NCI-H2081 (cell line): ENCODE measurements around the gene HIVEP3.
A peak's percentile ranks its signal among the peaks of the same experiment; 100 is the strongest.

Source experiments
- DNase-seq, 2 experiments: peaks; one replicate each; lab custom pipeline; 2025; lab: John Stamatoyannopoulos, UW

Gene HIVEP3

DNA sequence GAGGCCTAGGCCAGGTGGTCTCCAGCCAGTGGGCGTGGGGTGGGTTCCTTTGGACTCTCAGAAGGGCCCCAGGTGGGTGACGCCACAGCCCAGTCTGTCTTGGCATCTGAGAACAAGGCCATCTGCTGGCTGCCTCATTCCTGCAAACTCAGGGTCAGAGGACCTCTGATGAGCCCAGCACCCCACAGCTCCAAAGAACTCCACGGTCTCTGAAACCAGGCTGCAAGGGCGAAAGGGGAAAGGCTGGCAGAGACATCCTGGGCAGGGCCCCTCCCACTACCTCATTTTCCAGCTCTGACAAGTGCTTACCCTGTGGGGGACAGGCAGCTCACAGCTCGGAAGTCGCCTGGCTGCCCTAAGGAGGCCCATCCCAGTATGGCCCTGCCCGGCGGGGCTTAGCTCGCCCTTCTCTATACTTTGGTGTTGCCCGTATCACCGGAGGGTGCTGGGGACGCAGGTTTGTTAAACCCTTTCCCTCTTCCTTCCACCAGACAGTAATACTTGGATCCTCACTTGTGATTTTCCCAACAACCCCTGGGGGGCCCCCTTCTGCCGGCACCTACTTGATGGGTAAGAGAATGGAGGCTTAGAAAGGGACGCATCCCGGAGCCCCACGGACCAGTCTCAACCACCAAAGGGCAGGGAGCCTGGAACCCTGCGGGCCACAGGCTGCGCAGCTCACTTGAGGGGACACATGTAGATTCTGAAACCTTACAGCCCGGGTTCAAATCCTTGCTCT is 423.3 kb downstream of the HIVEP3 start:
- DNase-seq: no peak

DNA sequence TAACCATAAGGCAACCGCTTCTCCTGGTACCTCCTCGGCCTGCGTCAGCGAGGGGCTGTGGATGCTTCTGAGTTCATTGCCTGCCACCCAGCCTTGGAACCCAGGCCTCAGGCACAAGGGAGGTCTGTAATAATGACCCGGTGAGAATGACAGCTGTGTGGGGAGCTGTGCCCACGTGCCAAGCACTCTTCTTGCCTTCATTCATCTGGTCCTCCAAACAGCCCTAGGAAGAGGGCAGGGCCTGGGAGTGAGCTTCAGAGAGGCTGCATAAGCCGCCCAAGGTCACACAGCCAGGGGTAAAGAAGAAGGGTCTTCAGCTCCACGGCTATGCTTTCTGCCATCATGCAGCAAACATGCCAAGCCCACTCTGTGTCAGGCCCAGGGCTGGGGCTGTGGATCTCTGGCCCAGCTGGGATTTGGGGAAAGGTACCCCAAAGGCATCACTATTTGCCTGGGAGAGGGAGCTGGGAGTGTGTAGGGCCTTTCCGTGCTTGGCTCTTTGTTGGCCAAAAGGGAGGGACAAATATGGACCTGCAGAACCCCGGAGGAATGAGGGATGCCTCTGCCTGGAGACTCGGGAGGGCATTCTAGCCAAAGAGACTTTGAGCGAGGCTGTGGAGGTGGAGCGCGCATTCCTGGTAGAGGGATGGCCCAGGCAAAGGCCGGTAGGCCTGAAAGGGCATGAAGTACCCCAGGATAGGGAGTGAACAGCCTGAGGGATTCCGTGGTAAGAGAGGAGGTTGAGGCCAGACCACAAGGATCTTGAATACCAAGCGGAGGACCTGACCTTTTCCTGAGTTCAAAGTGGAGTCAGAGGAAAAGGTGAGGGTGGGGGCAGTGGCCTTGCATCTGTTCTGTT is 424.1 kb downstream of the HIVEP3 start:
- no peak for DNase-seq

DNA sequence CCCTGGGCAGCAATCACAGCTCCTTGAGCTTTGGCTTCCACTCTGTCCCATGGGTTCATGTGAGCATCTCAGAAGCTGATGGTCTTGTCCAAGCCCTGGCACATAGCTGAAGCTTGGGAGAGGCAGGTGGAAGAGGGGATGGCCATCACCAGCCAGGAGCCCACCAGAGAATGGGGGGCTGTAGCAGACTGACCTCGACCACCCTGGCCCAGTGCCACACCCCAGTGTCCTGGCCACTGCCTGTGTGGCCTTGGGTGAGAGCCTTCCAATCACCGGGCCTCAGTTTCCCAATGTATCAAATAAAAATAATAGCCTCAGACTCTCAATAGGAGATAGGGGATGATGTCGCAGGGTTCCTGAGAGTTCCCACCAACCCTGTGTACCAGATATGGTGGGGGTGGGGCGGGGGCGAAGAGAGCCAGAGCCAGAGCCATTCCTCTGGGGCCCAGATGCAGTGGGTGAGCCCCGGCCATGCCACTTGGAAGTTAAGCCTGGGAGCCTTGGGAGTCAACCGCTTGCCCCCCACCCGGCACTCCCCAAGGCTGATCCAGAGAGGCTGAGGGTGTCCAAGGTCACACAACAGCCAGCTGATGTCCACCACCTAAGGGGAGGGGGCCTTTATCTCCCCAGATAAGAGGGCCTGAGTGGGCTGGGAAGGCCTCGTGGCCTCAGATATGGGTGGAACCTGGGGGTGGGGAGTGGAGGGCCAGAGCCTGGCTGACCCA is 424.9 kb downstream of the HIVEP3 start:
- no peak for DNase-seq

DNA sequence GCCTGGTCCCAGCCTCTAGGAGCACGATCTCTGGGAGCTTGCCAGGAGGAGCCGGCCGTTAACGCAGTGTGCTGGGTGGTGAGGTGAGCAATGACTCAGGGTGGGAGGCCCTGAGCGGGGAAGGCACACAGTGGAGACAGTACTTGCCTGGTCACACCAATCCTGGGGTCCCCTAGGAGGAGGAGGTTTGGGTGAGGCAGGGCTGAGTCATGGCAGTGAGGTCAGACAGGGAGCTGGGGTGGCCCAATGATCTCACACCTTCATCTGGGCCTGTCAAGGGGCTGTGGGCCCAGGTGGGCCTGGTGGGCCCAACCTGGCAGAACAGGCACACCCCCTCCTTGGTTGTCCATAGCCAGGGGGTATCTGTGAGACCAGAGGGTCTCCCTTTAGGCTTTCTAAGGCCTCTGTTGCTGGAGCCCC is 425.6 kb downstream of the HIVEP3 start:
- no peak for DNase-seq

DNA sequence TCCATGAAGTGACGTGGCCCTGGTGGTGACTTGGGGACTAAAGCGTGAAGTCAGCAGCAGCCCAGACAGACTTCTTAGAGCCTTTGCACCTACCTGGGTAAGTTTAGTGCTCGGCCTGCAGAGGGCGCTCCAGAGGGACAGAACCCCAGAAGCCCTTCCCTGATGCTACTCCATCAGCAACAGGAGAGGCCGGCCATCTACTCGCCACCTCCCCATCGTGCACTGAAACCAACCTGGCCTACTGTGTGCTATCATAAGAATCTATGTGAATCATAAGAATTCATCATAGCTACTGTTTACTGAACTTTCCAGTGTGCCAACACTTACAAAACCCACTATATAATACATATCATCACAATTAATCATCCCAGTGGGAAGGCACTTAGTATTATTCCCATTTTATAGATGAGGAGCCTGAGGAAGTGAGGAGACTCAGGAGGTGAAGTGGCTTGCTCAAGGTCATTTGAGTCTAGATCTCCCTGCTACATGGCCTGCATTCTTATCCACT is 426.3 kb downstream of the HIVEP3 start:
- no peak for DNase-seq

DNA sequence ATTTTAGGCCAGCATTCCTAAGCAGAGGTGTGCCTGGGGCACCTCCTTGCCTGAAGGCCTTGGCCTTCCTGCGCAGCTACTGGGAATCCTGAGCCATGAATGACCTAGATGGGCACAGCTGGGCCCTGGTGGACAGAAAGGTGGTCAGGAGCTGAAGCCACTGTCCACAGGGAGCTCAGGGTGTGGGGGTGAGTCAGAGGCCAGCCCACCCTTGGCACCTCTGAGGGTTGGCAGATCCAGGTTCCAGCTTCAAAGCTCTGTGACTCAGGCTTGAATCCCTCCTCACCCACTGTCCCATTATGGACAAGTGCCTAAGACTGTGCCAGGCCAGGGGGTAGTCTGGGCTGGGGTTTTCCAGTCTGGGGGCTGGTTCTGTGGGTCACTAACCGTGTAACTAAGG is 427.8 kb downstream of the HIVEP3 start:
- DNase-seq: no peak

DNA sequence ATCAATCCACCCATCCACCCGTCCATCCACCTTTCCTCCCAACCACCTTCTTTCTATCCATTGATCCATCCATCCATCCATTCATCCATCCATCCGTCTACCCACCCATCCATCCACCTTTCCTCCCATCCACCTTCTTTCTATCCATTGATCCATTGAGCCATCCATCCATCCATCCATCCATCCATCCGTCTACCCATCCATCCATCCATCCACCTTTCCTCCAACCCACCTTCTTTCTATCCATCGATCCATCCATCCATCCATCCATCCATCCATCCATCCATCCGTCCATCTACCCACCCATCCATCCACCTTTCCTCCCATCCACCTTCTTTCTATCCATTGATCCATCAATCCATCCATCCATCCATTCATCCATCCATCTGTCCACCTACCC is 429.2 kb downstream of the HIVEP3 start:
- no peak for DNase-seq

DNA sequence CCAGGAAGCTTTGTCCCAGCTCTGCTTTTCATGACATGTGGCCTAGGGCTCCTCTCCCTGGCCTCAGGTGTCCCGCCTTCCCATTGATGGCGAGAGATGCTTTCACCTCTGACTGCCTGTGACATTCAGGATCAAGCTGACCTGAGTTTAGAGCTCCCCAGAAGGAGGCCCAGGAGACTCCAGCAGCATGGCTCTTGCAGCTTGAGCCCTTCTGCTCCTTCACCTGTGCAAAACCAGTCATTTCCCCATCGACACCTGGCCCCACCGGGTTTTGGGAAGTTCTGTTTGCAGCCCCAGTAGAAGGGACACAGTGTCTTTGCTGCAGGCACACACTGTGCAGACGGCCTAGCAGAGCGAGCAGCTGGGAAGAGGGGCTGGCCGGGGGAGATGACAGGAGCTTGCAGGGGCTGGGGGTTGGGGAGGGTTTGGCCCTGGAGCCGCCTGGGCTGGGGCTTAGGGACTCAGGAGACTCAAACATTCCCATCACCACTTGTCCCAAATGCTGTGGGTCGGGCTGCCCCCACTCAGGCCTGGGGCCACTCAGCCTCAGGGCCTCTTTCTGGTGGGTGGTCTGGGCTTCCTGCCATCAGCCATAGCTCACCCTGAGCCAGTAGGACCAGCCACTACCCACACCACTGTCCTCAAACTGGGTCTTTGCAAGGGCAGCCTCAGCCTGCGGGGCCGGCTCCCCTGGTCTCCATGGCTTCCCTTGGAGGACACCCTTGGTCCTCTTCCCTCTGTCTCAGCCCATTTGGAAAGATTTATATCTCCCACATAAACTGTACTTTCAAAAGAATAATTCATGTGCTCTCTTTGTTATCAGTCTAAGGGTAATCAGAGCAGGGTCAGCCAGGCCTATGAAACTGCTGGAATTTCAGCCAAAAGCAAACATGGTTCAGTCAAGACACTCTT is 430.4 kb downstream of the HIVEP3 start:
- DNase-seq: no peak

DNA sequence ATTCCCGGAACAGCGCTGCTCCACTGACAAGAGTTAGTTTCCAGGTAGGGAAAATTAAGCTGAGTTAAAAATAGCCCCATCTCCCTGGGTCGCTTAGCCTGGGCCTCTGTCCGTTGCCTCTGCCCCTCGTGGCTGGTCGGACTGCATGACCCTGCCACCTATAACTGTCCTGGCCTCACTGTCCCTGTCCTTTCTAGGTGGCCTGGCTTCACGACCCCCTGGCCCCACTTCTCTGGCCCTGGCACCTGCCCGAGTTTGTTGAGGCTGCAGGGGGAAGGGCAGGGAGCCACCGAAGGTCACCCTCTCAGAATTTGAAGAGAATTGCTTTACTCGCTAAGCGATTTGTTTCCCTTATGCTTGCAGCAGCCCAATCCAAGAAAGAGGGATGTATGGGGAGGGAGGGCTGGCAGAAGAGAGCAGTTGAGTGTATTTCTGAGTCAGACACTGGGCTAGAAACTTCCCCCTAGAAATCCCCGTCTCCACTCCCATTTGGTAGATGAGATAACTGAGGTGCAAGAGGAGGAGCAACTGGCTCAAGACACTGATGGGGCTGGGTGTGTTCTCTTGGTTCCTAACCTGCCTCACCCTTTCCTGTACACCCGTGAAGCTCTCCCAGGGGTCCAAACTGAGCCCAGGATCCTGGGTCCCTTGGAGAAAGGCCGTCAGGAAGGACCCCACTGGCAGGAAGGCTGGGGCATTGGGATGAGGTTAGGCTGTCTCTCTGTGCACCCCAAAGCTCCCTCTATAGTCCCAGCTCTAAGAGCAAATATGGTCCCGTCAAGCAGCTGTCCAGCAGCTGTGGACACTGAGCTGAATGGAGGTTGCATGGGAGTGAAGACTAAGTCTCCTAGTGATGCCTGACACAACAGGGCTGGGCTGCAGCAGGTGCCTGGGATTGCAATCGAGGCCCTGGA is 431.3 kb downstream of the HIVEP3 start:
- no peak for DNase-seq

DNA sequence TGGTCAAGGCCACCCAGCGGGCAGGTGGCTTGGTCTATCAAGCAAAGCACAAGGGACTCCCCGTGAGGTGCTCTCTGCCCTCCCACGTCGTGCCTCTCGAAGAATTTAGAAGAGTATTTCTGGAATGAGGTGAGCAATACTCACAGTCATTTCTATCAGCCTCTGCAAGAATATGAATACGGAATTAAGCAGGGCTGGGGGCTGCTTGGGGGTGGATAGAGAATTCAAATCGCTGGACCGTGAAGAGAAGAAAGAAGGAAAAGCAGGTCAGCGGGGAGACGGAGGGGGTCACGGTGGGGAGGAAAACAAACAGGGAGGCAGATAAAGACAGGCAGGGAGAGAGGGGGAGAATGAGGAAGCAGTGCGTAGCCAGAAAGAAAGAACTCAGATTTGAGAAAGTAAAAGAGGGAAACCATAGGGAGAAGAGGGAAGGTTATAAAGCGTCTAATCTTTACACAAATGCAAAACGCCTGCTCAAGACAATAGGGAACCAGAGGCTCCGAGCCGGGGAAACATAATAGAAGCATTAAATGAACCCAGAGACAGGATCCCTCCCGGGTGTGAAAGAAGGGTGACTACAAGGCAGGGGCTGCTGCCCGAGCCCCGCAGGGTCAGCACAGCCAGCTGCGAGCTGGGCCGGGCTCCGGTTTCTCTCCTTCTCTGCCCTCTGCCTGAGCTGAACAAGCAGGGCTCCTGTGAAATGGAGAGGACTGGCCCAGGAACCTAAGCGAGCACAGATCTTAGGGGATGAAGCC is 432.2 kb downstream of the HIVEP3 start:
- no peak for DNase-seq

DNA sequence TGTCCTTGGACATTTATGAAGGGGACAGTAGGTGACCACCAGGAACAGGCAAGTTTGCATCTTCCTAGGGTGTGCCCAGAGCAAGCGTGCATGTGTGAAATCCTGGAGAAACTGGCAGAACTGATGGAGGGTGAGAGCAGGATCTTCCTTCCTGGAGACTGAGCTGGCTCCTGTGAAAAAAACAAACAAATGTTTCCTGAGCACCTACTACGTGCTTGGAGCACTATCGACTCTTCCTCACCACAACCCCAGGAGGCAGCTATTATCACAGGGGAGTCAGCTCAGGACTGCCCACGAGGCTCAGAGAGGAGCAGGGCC is 432.7 kb downstream of the HIVEP3 start:
- DNase-seq: no peak

DNA sequence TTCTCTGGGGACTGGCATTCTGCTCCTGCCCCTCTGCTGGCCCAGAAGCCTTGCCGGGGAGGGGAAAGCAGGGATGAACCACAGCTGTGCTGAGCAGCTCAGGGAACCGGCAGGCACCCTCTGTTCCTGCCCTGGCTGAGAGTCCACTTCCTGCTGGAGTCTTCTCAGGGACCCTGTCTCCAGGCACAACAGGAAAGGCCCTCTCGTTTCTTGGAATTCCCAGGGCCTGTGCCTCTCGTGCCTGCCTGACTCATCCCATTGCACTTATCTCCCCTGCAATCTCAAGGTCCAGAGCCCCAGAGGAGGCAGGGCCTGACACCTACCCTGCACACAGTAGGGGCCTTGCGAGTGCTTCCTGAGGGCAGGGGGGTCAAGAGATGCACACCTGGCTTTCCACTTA is 433.1 kb downstream of the HIVEP3 start:
- DNase-seq: no peak

DNA sequence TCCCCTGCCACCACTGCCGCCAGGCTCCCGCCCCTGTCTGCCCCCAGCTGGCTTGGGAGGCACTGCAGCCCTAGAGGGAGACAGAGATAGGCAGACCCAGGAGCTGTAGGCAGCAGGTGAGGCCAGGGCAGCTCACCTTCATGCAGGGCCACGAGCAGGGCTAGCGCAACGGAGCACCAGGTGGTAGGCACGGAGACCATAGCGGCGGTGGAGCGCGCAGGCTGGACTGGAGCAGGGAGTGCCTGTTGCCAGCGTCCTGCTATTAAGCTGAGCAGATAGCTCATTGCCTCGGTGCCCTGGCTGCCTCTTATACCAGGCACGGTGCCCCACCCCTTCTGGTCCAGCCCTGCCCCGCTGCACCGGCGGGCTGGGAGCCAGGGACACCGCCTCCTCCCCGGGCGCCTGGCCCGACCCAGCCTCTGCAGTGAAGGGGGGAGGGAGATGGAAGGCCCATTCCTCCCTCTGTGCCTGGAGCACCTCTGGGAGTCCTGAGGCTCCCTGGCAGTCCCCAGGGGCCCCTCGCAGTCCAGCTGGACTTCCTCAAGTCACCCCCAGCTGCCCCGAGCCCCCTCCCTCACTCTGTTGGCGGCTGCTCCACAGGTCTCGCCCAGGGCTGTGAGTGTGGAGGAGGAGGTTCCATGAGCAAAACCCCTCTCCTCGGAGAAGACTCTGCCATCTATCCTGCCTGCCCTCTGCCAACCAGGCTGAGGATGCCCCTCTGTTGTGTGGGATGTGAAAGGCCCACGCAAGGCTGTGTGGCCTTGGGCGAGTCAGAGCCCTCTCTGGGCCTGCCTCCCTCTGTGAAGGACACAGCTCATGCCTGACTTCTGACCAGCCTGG is 434.1 kb downstream of the HIVEP3 start, which contains the start of gene EDN2:
Gene EDN2, minus strand, starts transcription at position 282 of the 840 bp plus-strand sequence. Its CDS starts 82 bp downstream, at position 200.
- peak; percentile 83 to 88 for DNase-seq

DNA sequence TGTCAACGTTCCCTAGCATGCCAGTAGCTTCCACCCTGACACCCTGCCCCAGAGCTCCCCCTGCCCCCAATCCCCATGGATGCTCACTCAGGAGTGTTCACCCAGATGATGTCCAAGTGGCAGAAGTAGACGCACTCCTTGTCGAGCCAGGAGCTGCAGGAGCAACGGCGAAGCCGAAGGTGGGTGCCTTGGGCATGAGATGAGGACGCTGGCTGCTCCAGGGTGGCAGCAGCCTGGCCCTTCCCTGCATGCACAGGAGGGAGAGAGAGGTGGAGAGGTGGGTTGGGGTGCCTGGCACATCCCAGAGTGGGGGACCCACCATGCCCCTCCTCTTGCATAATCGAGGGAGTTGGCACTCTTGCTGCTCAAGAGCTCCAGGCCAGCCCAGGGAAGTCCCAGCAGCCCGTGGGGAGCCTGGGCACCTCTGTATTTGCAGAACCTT is 434.7 kb downstream of the HIVEP3 start:
- no peak for DNase-seq

DNA sequence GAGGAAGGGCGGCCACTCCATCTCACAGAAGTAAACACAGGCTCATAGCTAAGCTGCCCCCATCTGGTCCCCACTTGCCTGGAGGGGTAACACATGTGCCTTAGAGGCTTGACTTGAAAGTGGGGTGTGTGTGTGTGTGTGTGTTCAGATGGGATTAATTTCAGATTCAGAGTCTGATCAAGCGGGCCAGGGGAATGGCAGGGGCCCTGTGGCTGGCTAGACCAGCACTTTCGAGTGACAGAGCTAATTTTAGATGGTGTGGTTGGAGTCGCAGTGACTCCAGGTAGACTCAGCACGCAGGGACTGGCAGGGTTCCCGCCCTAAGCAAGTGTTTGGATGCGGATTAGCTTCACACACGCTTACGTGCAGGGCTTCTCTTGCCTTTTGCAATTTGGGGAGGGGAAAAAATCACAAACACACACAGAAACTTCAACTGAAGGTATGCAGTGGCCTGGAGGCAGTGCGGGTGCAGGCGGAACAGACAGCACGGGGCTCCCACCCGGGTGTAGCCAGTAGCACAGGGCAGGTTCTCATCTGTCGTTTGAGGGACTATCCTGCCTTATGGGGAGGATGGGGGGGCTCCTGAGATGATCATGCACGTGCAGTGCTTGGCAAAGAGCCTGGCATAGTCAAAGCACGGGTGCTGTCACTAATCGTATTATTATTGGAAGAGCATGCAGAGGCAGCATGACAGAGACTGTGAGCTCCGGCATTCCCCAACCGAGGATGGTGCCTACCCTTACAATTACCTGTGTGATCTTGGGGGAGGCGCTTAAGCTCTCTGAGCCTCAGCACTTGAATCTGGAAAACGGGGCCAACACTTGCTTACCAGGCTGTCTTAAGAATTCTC is 435.5 kb downstream of the HIVEP3 start:
- no peak for DNase-seq

DNA sequence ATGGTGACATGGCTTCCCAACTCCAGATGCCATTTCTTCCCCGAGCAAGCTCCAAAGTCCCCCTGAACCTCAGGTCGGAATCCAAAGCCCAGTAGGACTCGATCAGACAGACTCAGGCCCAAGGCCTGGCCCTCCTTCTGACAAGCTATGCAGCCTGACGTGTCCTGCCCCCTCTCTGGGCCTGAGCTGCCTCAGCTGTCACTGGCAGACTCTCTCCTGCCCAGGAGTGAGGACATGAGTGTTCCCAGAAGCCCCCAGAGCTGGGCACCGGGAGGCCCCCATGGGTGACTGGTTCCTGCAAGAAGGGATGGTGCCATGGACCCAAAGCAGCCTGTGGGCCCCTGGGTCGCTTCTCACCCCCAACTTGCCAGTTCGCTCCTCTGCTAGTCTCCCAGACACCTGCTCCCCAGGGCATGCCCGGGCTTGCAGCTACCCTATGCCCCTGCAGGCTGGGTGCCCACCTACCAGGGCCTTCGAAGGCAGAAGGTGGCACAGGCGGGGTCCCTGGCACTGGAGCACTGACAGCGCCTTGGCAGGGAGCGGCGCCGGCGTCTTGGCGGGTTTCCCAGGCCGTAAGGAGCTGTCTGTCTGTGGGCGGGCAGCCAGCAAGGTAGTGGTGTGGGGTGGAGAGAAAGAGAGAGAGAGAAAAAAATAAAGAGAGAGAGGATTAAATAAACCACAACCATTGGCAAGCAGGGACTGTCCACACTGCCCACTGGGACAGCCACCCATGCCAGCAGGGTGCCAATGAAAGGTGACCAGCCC is 436.5 kb downstream of the HIVEP3 start:
- peak; percentile 56 to 81 for DNase-seq
